HG03571 (cell line): ENCODE results near the gene GRIP1.

Experiments
- ATAC-seq: cut with Tn5 transposase; IDR thresholded peaks from one replicate; pipeline ENCODE4 v1.9.1; 2021; ENCODE audit not compliant: unreplicated experiment

Gene GRIP1

DNA sequence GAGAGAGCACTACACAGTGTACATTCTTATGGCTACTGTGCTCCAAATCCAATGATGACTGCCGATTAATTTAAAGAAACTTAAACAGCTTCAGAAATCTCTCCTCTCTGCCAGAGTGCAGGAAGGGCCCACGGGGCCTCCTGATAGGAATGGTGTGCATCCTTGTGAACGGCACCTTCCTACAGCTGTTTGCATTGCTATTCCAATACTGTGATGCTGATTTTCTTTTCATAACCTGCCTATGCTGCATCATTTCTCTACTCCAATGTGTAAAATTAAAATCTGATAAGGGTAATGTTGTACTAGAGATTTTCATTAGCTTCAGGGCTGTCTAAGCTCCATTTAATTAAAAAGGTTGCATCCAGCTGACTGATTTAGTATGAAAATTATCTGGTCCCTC, 217.5 kb downstream of the GRIP1 start:
- ATAC-seq = no peak

DNA sequence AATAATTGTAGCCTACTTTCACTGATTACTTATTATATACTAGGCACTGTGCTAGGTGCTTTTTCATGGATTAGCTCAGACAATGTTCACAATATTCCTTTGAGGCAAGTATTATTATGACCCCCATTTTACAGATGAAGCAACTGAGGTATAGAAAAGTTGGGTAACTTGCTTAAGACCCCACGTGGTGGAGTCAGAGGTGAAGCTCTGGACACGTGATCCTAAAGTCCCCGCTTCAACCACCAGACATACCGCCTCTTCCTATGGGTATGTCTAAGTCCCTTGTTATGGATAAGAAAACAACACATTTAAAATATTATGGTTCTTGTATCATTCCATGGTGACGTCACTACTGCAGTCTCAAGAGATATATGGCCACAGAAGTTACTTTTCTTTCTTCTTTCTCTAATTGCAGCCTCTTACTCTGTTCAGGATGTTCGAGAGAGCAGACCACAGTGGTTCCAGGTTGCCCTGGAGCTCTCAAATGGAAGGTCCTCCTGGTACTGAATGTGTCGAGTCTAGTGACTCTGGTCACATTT, 218.9 kb downstream of the GRIP1 start:
- ATAC-seq = no peak

DNA sequence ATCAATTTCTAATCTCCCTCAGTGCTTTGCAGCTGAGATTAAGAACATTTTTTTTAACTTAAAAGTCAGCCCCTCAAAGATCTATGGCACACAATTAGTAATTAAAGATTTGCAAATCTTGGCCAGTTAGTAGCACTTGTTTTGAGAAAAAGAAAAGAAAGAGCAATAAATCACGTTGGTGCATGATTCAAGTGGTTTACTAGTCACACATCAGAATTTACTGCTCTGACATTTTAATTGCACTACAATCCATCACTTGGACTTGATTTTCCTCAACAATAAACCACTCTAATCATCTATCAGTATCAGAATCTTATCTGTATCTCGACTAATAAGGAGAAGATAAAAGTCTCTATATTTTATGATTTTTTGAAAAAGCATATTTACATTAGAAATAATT, 222.3 kb downstream of the GRIP1 start:
- no peak for ATAC-seq

DNA sequence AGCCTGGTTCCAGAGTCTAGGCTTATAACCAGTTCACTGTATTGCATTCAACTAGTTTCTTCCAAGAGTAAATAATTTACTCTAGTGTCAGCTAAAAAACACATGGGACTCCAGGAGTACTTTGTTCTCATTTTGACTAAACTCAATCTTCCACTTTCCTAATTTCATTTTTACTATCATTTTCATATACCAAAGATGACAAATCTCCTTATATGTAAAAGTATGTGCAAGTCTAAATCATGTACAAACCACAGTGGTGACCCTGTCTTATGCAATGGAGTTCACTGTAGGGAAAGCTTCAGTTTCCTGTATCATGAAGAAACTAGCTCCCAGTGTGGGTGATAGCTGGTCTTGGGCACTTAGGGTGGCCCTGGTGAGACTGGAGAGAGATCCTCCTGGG, 225.0 kb downstream of the GRIP1 start:
- peak; percentile 85 for ATAC-seq

DNA sequence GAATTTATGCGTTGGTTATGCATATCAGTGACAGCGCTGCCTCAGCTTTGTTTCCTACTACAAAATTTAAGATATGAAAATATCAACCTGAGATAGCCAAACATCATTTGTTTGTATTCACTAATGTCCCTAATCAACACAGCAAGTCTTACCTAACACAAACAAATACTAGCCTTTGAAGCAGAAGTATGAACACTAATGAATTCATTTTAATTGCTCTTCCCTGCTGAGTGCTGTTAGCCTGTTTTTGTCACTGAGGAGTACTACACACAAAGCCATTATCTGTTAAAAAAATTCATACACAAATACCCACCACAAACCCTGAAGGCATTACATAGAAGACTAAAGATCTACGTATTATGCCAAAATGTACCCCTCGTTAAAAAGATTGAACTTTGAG, 225.8 kb downstream of the GRIP1 start:
- ATAC-seq = no peak

DNA sequence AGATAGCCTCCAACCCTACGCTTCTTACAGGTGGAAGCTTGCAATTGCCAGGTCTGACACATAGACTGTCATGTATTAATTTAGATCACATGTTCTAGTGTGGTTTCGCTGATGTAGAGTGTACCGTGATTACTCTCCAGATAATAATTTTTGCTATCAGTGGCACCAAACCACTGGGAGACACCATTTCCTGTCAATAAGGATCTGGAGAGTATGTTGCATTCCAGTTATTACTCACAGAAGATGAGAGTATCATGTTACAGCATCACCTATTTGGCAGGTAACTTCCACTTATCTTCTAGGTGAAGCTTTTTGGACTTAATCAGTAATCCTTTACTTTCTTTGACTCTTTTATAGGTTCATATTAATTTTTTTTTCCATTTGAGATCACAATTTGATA, 229.3 kb downstream of the GRIP1 start:
- ATAC-seq = no peak

DNA sequence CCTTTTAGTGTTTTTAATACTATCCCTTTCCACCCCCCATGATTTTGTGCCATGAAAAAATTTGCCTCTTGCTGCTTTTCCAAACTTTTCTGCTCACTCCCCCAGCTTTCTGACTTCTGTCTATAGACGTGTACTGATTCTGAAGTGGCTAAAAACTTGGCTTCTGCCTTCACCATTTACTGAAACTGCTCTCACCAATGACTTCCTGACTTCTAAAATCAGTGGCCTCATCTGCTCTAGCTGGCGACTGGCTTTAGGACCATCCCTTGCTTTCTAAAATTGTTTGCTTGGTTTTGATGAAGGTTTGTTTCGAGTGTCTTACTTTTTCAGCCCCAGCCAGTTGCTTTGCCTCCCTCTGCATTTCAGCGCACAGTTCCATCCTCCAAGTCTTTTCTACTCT, 231.2 kb downstream of the GRIP1 start:
- no peak for ATAC-seq

DNA sequence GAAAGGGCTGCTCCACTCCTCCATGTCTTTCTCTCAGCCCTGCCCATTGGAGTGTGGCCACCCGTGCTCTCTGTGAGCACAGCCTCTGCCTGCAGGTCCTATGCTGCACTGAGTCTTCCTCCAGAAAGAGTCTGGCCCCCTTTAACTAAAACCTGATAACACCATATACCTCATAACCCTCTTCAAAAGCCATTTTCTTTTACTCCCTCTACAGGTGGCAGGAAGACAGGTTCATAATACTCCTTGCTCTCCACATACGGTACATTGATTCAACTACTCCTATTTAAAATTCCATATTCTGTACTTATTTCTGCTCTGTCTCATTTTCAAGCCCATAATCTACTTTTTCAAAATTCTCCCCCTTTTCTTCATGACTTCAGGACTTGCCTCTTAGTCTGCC, 232.6 kb downstream of the GRIP1 start:
- ATAC-seq = no peak

DNA sequence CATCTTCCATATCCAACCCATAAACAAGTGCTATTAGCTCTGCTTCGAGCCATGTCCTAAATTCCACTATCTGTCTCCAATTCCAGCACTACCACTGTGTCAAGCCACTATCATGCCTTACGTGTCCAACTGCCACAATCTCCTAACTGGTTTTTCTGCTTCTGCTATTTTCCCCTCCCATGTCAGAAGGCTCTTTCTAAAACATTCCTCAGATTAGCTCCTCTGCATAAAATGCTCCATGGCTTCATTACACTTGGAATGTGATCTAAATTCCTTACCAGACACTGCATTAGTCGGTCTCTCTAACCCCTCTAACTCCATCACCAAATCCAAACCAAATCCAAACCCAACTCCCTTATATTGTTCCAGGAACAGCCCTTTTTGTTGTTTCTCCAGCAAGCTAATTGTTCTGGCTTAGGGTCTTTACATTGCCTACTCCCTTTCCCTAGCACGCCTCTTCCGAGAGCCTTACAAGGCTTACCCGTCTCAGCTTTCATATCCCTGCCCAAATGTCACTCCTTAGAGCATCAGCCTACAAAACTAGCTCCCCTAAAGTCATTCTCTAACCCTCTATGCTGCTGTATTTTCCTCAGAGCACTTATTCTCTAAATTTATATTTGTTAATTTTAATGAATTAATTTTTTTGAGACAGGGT, 236.8 kb downstream of the GRIP1 start:
- ATAC-seq = no peak

DNA sequence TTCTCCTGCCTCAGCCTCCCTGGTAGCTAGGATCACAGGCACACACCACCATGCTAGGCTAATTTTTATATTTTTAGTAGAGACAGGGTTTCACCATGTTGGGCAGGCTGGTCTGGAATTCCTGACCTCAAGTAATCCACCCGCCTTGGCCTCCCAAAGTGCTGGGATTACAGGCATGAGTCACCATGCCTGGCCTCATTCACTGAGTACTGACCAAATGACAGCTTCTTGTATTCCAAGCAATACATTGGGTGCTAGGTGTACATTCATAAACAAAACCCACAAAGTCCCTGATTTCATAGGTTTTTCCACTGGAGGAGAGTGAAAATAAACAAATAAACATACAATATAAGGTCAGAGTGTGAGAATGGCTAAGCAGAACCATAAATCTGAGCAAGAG, 240.3 kb downstream of the GRIP1 start:
- no peak for ATAC-seq

DNA sequence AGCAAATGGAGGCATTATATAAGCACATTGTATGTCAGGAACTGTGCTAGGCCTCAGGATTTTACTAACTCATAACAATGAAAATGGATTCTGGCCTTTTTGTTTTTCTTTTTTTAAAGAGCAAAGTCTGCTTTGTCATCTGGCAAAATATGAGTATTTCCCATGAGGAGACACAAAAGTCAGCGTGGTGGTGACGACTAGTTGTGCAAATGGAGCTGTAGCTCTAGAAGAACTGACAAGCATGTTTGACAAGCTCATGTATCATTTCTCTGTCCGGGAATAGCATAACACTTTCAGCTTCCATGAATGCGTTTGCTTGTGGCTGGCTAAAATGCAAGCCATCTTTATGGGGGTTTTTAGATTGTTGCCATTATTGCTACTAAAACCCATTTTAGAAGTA, 248.8 kb downstream of the GRIP1 start:
- no peak for ATAC-seq

DNA sequence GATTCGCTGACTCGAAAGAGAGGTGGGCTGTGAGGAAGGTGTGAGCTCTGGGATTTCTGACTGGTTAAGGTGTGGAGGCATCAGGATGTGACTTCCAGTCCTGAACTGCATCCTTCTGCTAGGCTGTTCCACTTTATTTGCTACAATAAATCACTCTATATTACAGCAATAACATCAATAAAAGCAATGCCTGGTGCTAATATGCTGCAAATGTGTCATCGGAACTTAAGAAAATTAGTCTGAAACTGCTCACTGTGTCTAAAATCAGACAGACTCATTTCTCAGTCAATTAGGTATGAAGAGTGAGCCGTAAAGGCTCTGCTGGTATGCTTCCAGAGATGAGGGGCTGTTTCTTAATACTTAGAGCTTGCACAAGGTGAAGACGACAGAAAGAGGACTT, 250.0 kb downstream of the GRIP1 start:
- ATAC-seq = no peak

DNA sequence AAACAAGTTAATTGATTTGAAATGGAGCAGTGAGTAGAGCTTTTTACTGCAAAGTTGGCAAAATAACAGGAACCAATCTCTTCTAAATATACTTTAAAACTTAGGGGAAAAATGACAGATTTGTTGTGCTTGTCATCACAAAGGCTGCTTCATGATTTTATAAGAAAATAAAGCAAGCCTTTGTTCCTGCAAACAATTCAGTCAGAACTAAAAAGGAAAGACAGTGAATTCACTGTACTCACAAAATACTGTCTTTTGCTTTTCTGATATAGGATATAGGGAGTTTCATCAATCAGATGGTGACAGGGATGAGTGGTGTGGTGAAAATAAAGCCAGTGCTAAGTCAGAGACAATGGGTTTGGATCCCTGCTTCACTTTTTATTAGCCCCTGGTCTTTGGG, 250.6 kb downstream of the GRIP1 start:
- no peak for ATAC-seq

DNA sequence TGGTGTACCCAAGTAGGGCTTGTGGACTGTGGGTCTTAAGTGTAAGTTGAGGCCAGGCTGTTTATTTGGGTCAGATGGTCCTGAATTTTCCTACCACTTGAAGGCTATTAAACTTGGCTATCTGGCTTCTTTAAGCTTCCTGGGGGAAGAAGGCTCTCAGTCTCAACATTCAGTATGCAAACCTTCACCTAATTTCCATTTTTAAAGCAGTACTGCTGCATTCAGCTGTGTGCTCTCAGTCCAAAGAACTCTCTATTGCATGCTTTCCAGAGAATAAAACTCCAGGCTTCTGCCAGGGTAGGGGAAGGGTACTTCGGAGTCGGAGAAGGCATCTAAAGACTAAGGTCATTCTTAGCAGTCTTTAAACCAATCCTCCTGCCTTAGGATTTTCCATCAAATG, 252.2 kb downstream of the GRIP1 start:
- no peak for ATAC-seq

DNA sequence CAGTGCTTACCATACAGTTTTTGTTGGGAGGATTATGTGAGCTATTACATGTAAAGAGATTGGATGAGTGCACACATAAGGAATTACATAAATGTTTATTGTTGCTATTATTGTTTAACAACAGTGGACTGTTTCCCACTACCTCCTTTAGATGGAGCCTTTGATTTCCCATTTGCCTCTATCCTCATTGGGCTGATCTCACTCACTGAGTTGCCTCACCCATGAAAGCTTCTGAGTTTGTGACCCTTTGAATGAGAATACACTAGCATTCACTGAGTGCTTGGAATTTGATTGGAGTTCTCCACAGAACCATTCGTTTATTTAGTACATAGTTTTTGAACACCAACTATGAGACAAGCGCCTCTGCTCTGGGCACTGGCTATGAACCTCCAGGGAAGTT, 255.6 kb downstream of the GRIP1 start:
- no peak for ATAC-seq

DNA sequence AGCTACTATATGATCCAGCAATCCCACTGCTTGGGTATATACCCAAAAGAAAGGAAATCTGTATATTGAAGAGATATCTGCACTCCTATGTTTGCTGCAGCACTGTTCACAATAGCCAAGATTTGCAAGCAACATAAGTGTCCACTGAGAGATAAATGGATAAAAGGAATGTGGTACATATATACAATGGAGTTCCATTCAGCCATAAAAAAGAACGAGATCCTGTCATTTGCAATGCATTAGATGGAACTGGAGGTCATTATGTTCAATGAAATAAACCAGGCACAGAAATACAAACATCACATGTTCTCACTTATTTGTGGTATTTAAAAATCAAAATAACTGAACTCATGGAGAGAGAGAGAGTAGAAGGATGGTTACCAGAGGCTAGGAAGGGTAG, 260.0 kb downstream of the GRIP1 start:
- no peak for ATAC-seq

DNA sequence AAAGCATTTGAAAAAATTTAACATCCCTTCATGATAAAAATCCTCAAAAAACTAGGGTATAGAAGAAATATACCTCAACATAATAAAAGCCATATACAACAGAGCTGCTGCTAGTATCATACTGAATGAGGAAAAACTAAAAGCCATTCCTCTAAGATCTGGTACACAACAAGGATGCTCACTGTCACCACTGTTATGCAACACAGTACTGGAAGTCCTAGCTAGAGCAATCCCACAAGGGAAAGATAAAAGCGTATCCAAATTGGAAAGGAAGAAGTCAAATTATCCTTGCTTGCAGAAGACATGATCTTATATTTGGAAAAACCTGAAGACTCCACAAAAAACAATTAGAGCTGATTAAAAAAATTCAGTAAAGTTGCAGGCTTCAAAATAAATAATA, 261.7 kb downstream of the GRIP1 start:
- ATAC-seq = no peak

DNA sequence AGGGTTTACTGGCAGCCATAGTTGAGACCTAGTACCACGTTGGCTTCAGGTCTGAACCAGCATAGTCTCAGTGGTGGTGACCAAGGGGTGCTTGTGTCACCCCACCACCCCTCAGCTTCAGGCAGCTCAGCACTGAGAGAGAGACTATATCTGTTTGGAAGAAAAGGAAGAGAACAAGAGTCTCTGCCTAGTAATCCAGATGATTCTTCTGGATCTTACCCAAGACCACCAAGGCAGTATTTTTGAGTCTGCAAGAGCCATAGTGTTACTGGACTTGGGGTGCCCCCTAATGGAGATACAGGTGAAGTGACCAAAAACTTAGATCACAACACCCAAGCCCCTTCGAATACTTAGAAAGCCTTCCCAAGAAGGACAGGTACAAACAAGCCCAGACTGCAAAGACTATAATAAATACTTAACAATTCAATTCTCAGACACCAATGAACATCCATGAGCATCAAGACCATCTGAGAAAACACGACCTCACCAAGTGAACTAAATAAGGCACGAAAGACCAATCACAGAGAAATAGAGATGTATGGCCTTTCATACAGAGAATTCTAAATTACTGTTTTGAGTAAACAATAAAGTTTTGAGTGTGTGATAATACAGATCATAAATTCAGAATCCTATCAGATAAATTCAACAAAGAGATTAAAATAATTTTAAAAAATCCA, 269.5 kb downstream of the GRIP1 start:
- peak; percentile 56 for ATAC-seq

DNA sequence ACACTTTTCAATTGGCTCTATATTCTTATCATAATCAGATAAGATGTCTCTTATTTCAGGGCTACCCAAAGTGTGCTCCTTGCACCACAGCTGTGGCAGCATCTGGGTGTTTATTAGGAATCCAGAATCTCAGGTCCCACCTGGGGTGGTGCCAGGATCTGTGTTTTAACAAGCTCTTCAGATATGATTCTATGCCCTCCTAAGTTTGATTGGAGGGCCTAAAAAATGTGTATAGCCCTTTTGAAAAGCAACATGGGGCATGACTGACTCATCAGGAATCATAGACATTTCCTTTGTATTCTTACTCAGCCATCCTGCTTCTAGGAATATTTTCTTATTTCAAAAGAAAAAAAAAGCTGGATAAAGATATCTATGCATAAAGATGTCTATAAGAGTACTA, 273.5 kb downstream of the GRIP1 start:
- ATAC-seq = no peak

DNA sequence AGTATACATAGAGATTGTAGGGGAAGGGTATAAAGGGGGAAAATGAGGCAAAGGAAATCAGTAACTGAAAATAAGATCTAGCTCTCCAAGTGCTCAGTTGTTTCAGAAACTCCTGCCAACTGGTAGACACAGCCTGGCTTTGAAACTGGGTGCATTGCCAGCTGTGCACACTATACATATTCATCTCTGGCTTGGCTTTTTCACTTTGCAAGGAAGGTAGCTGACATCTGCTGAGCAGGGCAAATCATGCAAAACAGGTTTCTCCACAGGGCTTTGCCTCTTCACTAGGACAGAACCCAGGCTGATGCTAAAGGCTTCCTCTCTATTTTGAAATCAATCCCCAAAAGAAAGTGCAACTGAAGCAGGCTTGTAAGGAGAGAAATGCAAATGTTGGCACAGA, 275.1 kb downstream of the GRIP1 start:
- ATAC-seq = no peak

DNA sequence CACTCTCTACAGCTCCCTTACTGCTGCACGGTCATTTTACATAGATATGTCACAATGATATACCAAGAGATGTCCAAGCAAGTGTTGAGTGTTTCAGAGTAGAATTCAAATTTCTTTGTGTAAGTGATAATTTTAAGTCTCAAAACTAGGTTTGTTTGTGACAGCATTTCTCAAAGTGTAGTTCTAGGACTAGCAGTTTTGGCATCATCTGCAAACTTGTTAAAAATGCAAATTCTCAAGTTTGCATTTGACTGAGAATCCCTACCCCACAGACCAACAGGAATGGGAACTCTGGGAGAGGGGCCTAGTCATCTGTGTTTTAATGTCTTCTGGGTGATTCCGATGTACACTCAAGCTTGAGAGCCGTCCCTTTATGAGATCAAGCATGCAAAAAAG, 279.0 kb downstream of the GRIP1 start:
- no peak for ATAC-seq

DNA sequence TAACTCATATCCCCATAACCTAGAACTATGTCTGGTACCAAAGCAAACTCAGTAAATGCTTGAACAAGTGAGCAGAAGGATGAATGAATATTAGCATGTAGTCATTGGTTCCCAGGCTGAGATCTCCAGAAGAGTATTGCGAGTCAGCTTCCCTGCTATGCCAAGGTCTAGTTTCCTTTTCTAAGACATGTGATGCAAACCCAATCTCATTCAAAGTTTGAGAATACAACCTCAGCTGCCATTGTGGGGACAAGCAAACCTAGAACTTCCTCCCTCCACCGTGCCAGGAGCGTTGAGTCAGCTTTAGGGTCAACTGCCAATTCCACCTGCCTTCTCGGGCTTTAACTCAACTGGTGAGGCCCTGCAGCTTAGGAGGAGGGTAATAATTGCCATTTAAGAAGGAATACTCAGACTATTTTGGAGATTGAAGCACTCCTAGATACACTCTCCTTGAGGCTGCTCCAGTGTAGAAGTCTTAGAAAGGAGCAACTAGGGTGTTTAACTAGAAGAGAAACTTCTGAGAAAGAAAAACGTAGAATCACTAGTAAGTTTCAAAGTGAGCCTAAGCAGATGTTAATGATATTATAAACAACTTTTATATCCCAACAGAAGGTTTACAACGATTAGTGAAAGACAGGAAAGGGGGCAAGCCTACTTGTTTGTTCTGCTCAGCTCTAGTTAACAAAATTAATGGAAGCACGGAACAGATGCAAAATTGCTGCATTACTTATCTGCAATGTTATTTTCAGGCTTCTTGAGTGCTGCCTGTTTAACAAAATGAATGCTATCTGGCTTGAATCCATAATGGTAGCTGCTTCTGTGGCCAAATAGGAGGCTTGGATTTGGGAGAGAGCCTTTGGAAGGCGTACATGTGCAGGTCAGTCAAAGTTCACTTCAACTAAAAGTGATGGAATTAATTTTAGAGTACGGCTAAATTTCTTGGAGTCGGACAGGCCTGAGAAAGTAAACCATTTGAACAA, 279.7 kb downstream of the GRIP1 start:
- ATAC-seq = no peak
